K562 treated with DMSO at 1 percent for 24 hours (cell line): ENCODE measurements around the gene RAB40A. TPM values are rescaled to one million over a fixed set of nuclear protein-coding genes. Genes with fewer than 3 reads are reported as not detected.

Experiments
- total RNA-seq: library from RNA; unstranded; fragments of 300-600 nt; gene quantifications from 2 replicates; pipeline ENCODE4 v1.2.3, GENCODE V29; 2022; ENCODE audit warnings: low read depth; ENCODE audit not compliant: insufficient read depth

Gene RAB40A, protein sequence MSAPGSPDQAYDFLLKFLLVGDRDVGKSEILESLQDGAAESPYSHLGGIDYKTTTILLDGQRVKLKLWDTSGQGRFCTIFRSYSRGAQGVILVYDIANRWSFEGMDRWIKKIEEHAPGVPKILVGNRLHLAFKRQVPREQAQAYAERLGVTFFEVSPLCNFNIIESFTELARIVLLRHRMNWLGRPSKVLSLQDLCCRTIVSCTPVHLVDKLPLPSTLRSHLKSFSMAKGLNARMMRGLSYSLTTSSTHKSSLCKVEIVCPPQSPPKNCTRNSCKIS
- total RNA-seq: 0.24 and 0.87 TPM in 2 replicates

DNA sequence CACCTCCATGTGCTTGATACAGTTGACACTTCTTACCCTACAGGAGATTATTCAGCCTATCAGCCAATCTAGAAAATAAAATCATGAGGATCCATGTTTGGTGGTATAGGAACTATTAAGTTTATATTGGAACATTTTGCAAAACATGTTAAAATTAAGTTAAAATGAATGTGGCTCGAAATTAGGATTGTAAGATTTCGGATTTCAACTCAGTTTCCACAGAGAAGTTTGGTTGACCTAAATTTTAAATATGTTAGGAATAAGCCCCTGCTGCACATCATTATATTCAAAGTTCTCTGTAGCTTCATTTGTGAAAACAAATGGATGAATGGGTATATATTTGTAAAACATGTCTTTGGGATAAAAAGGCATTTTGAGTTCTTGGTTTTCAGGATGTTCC, at the start of gene RAB40A:
TSS of gene RAB40A (minus strand) at position 101 of the 400 bp plus-strand sequence. CDS start 18,733 bp downstream, outside the sequence.

Other genes with a start within 250 kb of the RAB40A start
- not detected in 2 replicates for gene TCEAL5, start 242.7 kb downstream of the RAB40A start, total RNA-seq
- 26.0 and 32.8 TPM in 2 replicates for gene BEX2, start 208.5 kb downstream of the RAB40A start, total RNA-seq
- not detected in 2 replicates for gene TCEAL7, start 189.2 kb downstream of the RAB40A start, total RNA-seq
- 46.3 and 56.0 TPM in 2 replicates for gene TCEAL9, start 163.0 kb downstream of the RAB40A start, total RNA-seq
- not detected in 2 replicates for gene BEX3, start 143.0 kb downstream of the RAB40A start, total RNA-seq
- gene TCEAL4, start 66.0 kb upstream of the RAB40A start, total RNA-seq: 8.6 and 9.8 TPM in 2 replicates
- gene TCEAL3, start 88.5 kb upstream of the RAB40A start, total RNA-seq: not detected in 2 replicates
- 2.1 and 3.4 TPM in 2 replicates for gene TCEAL1, start 109.5 kb upstream of the RAB40A start, total RNA-seq
- 320 and 340 TPM in 2 replicates for gene MORF4L2, start 167.2 kb upstream of the RAB40A start, total RNA-seq
- gene TMEM31, start 191.4 kb upstream of the RAB40A start, total RNA-seq: not detected in 2 replicates